Central memory CD8-positive, alpha-beta T cell (primary cell): ENCODE results near the gene NSMCE3.
A peak's percentile ranks its signal among the peaks of the same experiment; 100 is the strongest.

Experiments used
- ATAC-seq: fragments of 150-1000 bp; cut with Tn5 transposase; replicated peaks from 2 replicates; pipeline ENCODE4 v1.10.0; 2022; ENCODE audit warnings: mild to moderate bottlenecking, moderate FRiP score, moderate number of reproducible peaks; ENCODE audit not compliant: poor library complexity, severe bottlenecking; ENCODE audit errors: extremely low read depth
- DNase-seq, 2 donors: peaks; one replicate each; pipeline ENCODE4 v3.0.0; 2021; ENCODE audit warnings: low spot score in 2 of 2
- H3K27ac Mint-ChIP-seq: one replicate; pipeline ENCODE4 v1.8.0; 2022; ENCODE audit warnings: low read depth, mild to moderate bottlenecking, moderate library complexity, mixed read lengths
- H3K27me3 Mint-ChIP-seq: one replicate; pipeline ENCODE4 v1.8.0; 2022; ENCODE audit warnings: mixed read lengths
- H3K36me3 Mint-ChIP-seq: one replicate; pipeline ENCODE4 v1.8.0; 2022; ENCODE audit warnings: mild to moderate bottlenecking, moderate library complexity, mixed read lengths; ENCODE audit not compliant: insufficient read depth
- H3K4me1 Mint-ChIP-seq: one replicate; pipeline ENCODE4 v1.8.0; 2022; ENCODE audit warnings: mixed read lengths
- H3K4me3 Mint-ChIP-seq: one replicate; pipeline ENCODE4 v1.8.0; 2022; ENCODE audit warnings: mild to moderate bottlenecking, moderate library complexity, mixed read lengths
- H3K9me3 Mint-ChIP-seq: one replicate; pipeline ENCODE4 v1.8.0; 2022; ENCODE audit warnings: mixed read lengths

The NSMCE3 gene

GRCh38 chr15:29269485-29270168 lies at the start of gene NSMCE3:
NSMCE3 (minus strand) TSS chr15:29269822; CDS start chr15:29269705, 117 bp downstream.
- H3K4me1 Mint-ChIP-seq: peaks cover 42% of the 10 kb centered on the region
- DNase-seq (peak; percentile 84 to 88), ATAC-seq (peak; percentile 86)
- no peaks in the 10 kb centered on the region for H3K27me3 Mint-ChIP-seq
- peak within 1 kb of the TSS; percentile 92 for H3K4me3 Mint-ChIP-seq
- H3K9me3 Mint-ChIP-seq: no peaks in the 10 kb centered on the region
- peak within 1 kb of the TSS; percentile 98 for H3K27ac Mint-ChIP-seq
- H3K36me3 Mint-ChIP-seq: peaks cover 16% of the 10 kb centered on the region

- Mint-ChIP-seq H3K4me3 (no peak overlapping the region), H3K4me1 (no peaks in the 10 kb centered on the region), H3K27ac (no peak overlapping the region), H3K36me3 (no peaks in the 10 kb centered on the region), H3K27me3 (peaks cover 53% of the 10 kb centered on the region), H3K9me3 (peaks cover 16% of the 10 kb centered on the region)
- ATAC-seq: no peak
- DNase-seq: no peak
These were observed 46.8 kb upstream of the NSMCE3 start for GRCh38 chr15:29316422-29316821.

DNA sequence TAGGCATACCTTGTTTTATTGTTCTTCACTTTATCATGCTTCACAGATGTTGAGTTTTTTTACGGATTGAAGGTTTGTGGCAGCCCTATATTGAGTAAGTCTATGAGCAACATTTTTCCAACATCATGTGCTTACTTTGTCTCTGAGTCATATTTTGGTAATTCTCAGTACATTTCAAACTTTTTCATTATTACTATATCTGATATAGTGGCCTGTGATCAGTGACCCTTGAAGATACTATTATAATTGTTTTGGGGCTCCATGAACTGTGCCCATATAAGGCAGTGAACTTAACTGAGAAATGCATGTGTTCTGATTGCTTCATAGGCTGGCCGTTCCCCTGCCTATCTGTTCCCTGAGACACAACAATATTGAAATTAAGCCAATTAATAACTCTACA lies 42.8 kb upstream of the NSMCE3 start:
- ATAC-seq (no peak), DNase-seq (no peak)
- peaks cover 45% of the 10 kb centered on the region for H3K27me3 Mint-ChIP-seq
- H3K4me1 Mint-ChIP-seq: no peaks in the 10 kb centered on the region
- no peak overlapping the region for H3K27ac Mint-ChIP-seq
- no peaks in the 10 kb centered on the region for H3K9me3 Mint-ChIP-seq
- no peaks in the 10 kb centered on the region for H3K36me3 Mint-ChIP-seq
- H3K4me3 Mint-ChIP-seq: no peak overlapping the region

DNA sequence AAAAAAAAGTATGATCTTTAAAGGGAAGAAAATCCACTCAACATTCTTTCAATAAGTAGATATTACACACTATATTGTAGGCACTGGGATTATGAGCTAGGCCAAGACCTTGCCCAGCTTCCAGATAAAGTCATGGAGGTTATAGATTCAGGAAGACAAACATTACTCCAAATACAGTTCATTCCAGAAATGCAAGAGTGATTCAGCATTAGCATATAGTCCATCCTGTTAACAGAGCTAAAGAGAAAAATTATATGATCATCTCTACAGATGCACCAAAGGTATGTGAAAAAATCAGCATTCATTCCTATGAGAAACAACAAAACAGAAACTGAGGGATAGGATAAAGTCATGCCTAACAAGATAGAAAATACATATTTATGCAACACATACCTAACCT lies 42.1 kb upstream of the NSMCE3 start:
- Mint-ChIP-seq H3K9me3 (no peaks in the 10 kb centered on the region), H3K27me3 (peaks cover 45% of the 10 kb centered on the region), H3K4me1 (no peaks in the 10 kb centered on the region), H3K27ac (no peak overlapping the region), H3K4me3 (no peak overlapping the region), H3K36me3 (no peaks in the 10 kb centered on the region)
- DNase-seq (no peak), ATAC-seq (no peak)

- ATAC-seq: no peak
- Mint-ChIP-seq H3K4me1 (no peaks in the 10 kb centered on the region), H3K9me3 (no peaks in the 10 kb centered on the region), H3K27ac (no peak overlapping the region), H3K27me3 (peaks cover 34% of the 10 kb centered on the region), H3K36me3 (no peaks in the 10 kb centered on the region), H3K4me3 (no peak overlapping the region)
- no peak for DNase-seq
These were observed 39.5 kb upstream of the NSMCE3 start for GRCh38 chr15:29309139-29309538.

- Mint-ChIP-seq H3K4me3 (no peak overlapping the region), H3K9me3 (no peaks in the 10 kb centered on the region), H3K36me3 (no peaks in the 10 kb centered on the region), H3K27me3 (peaks cover 26% of the 10 kb centered on the region), H3K27ac (no peak overlapping the region), H3K4me1 (no peaks in the 10 kb centered on the region)
- ATAC-seq: no peak
- DNase-seq: no peak
These were observed 38.7 kb upstream of the NSMCE3 start for GRCh38 chr15:29308299-29308698.

DNA sequence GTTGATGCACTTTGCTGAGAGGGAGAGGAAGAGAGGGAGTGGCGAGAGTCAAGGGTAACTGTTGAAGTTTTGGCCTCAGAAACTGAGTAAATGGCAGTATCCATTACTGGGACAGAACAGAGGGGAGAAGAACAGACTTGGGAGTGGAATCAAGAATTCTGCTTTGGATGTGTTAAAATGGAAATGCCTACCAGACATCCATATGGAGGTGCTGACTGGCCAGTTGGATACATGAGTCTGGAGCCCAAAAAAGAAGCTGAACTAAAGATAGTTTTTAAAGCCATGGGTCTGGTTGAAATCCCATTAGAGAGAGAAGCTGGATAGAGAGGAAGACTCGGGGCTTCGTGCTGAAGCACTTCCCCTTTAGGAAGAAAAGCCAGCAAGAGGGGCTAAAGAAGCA lies 35.9 kb upstream of the NSMCE3 start:
- no peaks in the 10 kb centered on the region for H3K36me3 Mint-ChIP-seq
- no peak overlapping the region for H3K27ac Mint-ChIP-seq
- no peak for ATAC-seq
- H3K4me1 Mint-ChIP-seq: no peaks in the 10 kb centered on the region
- H3K9me3 Mint-ChIP-seq: no peaks in the 10 kb centered on the region
- DNase-seq: no peak
- peaks cover 25% of the 10 kb centered on the region for H3K27me3 Mint-ChIP-seq
- H3K4me3 Mint-ChIP-seq: no peak overlapping the region

DNA sequence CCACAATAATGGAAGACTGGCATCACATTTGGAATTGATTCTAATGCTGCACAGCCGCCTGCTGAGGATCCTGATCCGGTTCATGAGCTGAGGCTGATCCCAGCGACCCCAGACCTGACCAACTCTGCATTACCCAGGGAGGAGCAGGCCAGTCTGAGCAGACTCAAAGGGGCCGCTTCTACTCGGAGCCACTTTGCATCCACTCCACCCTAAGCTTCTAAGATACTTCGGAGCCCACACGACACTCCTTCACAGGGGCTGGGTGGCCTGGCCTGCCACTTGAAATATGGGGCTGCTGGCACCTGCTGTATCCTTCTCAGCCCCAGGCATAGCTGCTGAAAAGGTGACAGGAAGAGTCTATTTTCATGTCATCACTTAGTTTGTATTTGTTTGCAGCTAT lies 33.2 kb upstream of the NSMCE3 start:
- no peaks in the 10 kb centered on the region for H3K36me3 Mint-ChIP-seq
- ATAC-seq (no peak), DNase-seq (no peak)
- no peaks in the 10 kb centered on the region for H3K9me3 Mint-ChIP-seq
- H3K4me3 Mint-ChIP-seq: no peak overlapping the region
- H3K27ac Mint-ChIP-seq: no peak overlapping the region
- H3K4me1 Mint-ChIP-seq: no peaks in the 10 kb centered on the region
- peaks cover 22% of the 10 kb centered on the region for H3K27me3 Mint-ChIP-seq

- ATAC-seq: no peak
These were observed 30.2 kb upstream of the NSMCE3 start for GRCh38 chr15:29299784-29300183.

GRCh38 chr15:29299331-29299730 lies 29.7 kb upstream of the NSMCE3 start:
- no peaks in the 10 kb centered on the region for H3K36me3 Mint-ChIP-seq
- H3K4me1 Mint-ChIP-seq: no peaks in the 10 kb centered on the region
- peaks cover 8% of the 10 kb centered on the region for H3K27me3 Mint-ChIP-seq
- DNase-seq (no peak), ATAC-seq (no peak)
- no peaks in the 10 kb centered on the region for H3K9me3 Mint-ChIP-seq
- H3K4me3 Mint-ChIP-seq: no peak overlapping the region
- no peak overlapping the region for H3K27ac Mint-ChIP-seq

More at GRCh38 chr15:29299784-29300183, 30.2 kb upstream of the NSMCE3 start:
- DNase-seq: no peak
- H3K9me3 Mint-ChIP-seq: no peaks in the 10 kb centered on the region
- peaks cover 7% of the 10 kb centered on the region for H3K27me3 Mint-ChIP-seq
- H3K36me3 Mint-ChIP-seq: no peaks in the 10 kb centered on the region
- H3K27ac Mint-ChIP-seq: no peak overlapping the region
- H3K4me3 Mint-ChIP-seq: no peak overlapping the region
- no peaks in the 10 kb centered on the region for H3K4me1 Mint-ChIP-seq

DNA sequence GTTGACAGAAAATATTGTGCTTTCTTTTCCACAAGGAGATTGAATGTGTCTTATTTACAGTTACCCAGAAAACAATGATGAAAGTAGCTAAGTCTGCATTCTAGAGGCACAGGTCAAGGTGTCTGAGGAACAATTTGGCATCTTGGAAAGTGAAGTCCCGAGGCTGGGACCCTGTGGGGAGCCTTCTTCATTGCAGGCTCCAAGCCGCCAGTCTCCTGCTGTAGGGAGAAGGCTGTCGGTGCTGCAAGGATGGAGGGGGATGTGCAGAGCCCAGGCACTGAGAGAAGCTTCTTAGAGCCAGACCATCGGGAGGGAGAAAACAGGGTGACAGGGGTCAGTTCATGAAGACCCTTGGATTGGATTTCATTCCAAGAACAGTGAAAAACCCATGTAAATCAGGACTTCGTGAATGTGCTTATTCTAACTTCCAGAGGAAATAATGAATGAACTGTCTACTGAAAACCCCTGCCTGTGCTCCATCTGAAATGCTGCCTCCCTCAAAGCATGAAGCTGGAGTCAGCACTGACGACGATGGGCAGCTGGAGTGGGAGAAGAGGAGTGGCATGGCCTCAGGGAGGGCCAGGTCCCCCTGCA lies 25.2 kb upstream of the NSMCE3 start:
- Mint-ChIP-seq H3K9me3 (no peaks in the 10 kb centered on the region), H3K27ac (no peak overlapping the region), H3K4me1 (no peaks in the 10 kb centered on the region), H3K36me3 (no peaks in the 10 kb centered on the region), H3K4me3 (no peak overlapping the region), H3K27me3 (peaks cover 27% of the 10 kb centered on the region)
- no peak for DNase-seq
- no peak for ATAC-seq

DNA sequence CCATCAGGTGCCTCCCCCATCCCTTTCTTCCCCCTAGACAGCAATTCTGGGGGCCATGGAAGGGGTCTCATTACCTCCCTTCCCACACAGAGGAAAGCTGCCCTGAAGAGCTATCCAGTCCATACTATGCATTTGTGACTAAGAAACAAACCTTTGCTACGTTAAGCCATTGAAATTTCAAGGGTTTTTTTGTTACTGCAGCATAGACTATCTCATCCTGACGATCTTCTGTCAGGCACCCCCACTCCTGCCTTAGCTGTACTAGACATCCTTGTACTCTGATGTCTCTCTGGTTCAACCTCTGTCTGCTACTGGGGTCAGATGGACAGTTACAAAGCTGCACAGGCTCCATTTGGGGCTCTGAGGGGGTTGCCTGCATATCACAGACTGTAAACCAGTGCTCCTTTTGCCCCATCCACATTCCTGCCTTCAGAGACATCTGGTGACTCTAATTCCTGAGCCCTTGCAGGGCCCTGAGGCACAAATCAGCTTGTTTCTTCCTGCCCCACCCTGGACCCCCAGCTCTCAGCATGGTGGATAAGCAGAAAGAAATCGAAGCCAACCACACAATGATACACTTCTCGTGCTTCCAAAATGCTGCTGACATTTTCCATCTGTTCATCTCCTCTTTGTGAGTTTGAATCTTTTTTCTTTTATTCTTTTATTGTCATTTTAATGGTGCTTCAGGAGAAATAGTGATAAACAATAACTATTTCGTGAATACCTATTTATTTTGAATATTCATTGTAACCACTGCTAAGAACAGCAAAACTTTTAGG lies 21.6 kb upstream of the NSMCE3 start:
- no peak overlapping the region for H3K27ac Mint-ChIP-seq
- no peak overlapping the region for H3K4me3 Mint-ChIP-seq
- DNase-seq: no peak
- no peaks in the 10 kb centered on the region for H3K4me1 Mint-ChIP-seq
- no peaks in the 10 kb centered on the region for H3K36me3 Mint-ChIP-seq
- peaks cover 46% of the 10 kb centered on the region for H3K27me3 Mint-ChIP-seq
- ATAC-seq: no peak
- no peaks in the 10 kb centered on the region for H3K9me3 Mint-ChIP-seq

- H3K27ac Mint-ChIP-seq: no peak overlapping the region
- H3K27me3 Mint-ChIP-seq: peaks cover 64% of the 10 kb centered on the region
- no peaks in the 10 kb centered on the region for H3K9me3 Mint-ChIP-seq
- no peaks in the 10 kb centered on the region for H3K36me3 Mint-ChIP-seq
- no peak overlapping the region for H3K4me3 Mint-ChIP-seq
- DNase-seq: no peak
- no peak for ATAC-seq
- no peaks in the 10 kb centered on the region for H3K4me1 Mint-ChIP-seq
These were observed 19.6 kb upstream of the NSMCE3 start for GRCh38 chr15:29289173-29289572.
